ENCODE results near the gene RPS16. TPM values are rescaled to one million over a fixed set of nuclear protein-coding genes. Genes with fewer than 3 reads are reported as not detected.

RPS16 gene
- total and polyA plus RNA-seq, 2 of the 13 experiments (the other 11 are each of a cell fraction or from before 2014, with no cell fraction given), result 488 to 2,583 TPM

- TF ChIP-seq, protein P1, sequence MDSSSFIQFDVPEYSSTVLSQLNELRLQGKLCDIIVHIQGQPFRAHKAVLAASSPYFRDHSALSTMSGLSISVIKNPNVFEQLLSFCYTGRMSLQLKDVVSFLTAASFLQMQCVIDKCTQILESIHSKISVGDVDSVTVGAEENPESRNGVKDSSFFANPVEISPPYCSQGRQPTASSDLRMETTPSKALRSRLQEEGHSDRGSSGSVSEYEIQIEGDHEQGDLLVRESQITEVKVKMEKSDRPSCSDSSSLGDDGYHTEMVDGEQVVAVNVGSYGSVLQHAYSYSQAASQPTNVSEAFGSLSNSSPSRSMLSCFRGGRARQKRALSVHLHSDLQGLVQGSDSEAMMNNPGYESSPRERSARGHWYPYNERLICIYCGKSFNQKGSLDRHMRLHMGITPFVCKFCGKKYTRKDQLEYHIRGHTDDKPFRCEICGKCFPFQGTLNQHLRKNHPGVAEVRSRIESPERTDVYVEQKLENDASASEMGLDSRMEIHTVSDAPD (CRISPR knock-in tag; IDR thresholded peaks at IDR 0.05), result no peak
- TF ChIP-seq TGIF2 (CRISPR knock-in tag; IDR thresholded peaks at IDR 0.05) (0 out of 2 replicates have a peak, but pooled peaks have one; percentile 69), BRD4 (CRISPR knock-in tag; IDR thresholded peaks at IDR 0.05) (no peak), FOSL2 (CRISPR knock-in tag; IDR thresholded peaks at IDR 0.05) (peak; percentile 62), SAP130 (CRISPR knock-in tag; IDR thresholded peaks at IDR 0.05; ENCODE audit: low read depth) (peak; percentile 70), ARID4A (CRISPR knock-in tag; IDR thresholded peaks at IDR 0.05; ENCODE audit: borderline replicate concordance) (no peak), MATR3 (CRISPR knock-in tag; IDR thresholded peaks at IDR 0.05) (no peak), ZNF207 (IDR thresholded peaks at IDR 0.05; ENCODE audit: borderline replicate concordance) (no peak), HNF4G (IDR thresholded peaks at IDR 0.05; ENCODE audit: borderline replicate concordance, low read depth, low read length) (peak; percentile 96), HNF4G (CRISPR knock-in tag; IDR thresholded peaks at IDR 0.05; ENCODE audit: borderline replicate concordance, low read depth) (peak; percentile 90), ZNF460 (CRISPR knock-in tag; IDR thresholded peaks at IDR 0.05; ENCODE audit: borderline replicate concordance) (no peak), CBFB (CRISPR knock-in tag; IDR thresholded peaks at IDR 0.05) (no peak), TCF12 (IDR thresholded peaks at IDR 0.05) (no peak), TCF12 (CRISPR knock-in tag; IDR thresholded peaks at IDR 0.05) (no peak), POLR2G (IDR thresholded peaks at IDR 0.05; ENCODE audit: low read depth, low read length) (peak; percentile 74), TBX2 (CRISPR knock-in tag; IDR thresholded peaks at IDR 0.05; ENCODE audit: borderline replicate concordance) (no peak), SOX13 (IDR thresholded peaks at IDR 0.05) (no peak), SOX13 (CRISPR knock-in tag; conservative IDR thresholded peaks at IDR 0.05 in 1 of 2, IDR thresholded peaks at IDR 0.05 in 1 of 2) (peak; percentile 39 to 49; a peak in 1 of 4 replicates), CEBPG (CRISPR knock-in tag; IDR thresholded peaks at IDR 0.05) (peak; percentile 40; the same call in 1 of the 2 replicates), ZNF782 (CRISPR knock-in tag; IDR thresholded peaks at IDR 0.05; ENCODE audit: borderline replicate concordance) (peak; percentile 71; the same call in 1 of the 2 replicates), RARG (CRISPR knock-in tag; IDR thresholded peaks at IDR 0.05; ENCODE audit: low read depth) (no peak), ZNF574 (CRISPR knock-in tag; IDR thresholded peaks at IDR 0.05) (peak; percentile 66)
These were observed 24.5 kb downstream of the RPS16 start (continued) for GRCh38 chr19:39411081-39411831.

All from HepG2 (cell line).